CD4-positive, alpha-beta T cell (primary cell): ENCODE results near the gene PXDN. TPM values are rescaled to one million over a fixed set of nuclear protein-coding genes. Genes with fewer than 3 reads are reported as not detected.

ENCODE experiments used
- ATAC-seq: fragments of 200-7000 bp; cut with Tn5 transposase; one replicate; pipeline ENCODE4 v1.10.0; 2022; ENCODE audit warnings: mild to moderate bottlenecking; ENCODE audit not compliant: poor library complexity
- CTCF ChIA-PET: fragments of 350-600 bp; sonication (Branson Sonifier 250); formaldehyde crosslinking; loops from one replicate; lab custom pipeline; 2021; ENCODE audit warnings: antibody characterized with exemption, inconsistent platforms; lab: Charles Lee
- POLR2A ChIA-PET: fragments of 350-600 bp; sonication (Branson Sonifier 250); formaldehyde crosslinking; loops from one replicate; lab custom pipeline; 2021; ENCODE audit warnings: antibody characterized with exemption, inconsistent platforms; lab: Charles Lee
- DNase-seq, 14 experiments: peaks; one replicate each; pipeline ENCODE4 v3.0.0-alpha.2; 2013 to 2020; ENCODE audit warnings: mixed read lengths in 2 of 14
- H3K27ac ChIP-seq, 2 donors: one replicate each; pipeline versions ENCODE4 v1.5.1 to v1.7.0; 2013; ENCODE audit warnings: low read length in 2 of 2, low read depth in 1 of 2, mild to moderate bottlenecking in 1 of 2
- H3K27me3 ChIP-seq, 2 experiments: 1 replicate in 1 of 2; 2 replicates in 1 of 2; pipeline versions ENCODE4 v1.6.1 to v1.7.0; 2013; ENCODE audit warnings: low read length in 2 of 2, control low read depth in 1 of 2, mild to moderate bottlenecking in 1 of 2, moderate library complexity in 1 of 2; ENCODE audit not compliant: insufficient read depth in 2 of 2, control insufficient read depth in 1 of 2
- H3K36me3 ChIP-seq: one replicate; pipeline ENCODE4 v1.6.1; 2013; ENCODE audit warnings: low read length, control low read depth; ENCODE audit not compliant: insufficient read depth
- H3K4me1 ChIP-seq: one replicate; pipeline ENCODE4 v1.6.1; 2013; ENCODE audit warnings: low read length, control low read depth; ENCODE audit not compliant: insufficient read depth
- H3K4me3 ChIP-seq: one replicate; pipeline ENCODE4 v1.5.1; 2013; ENCODE audit warnings: mild to moderate bottlenecking, low read length, moderate library complexity
- H3K9me3 ChIP-seq, 2 experiments: 1 replicate in 1 of 2; 2 replicates in 1 of 2; pipeline versions ENCODE4 v1.6.1 to v1.7.0; 2013; ENCODE audit warnings: low read length in 2 of 2, mild to moderate bottlenecking in 2 of 2, control low read depth in 1 of 2, moderate library complexity in 1 of 2; ENCODE audit not compliant: control insufficient read depth in 1 of 2, insufficient read depth in 1 of 2
- H3K27ac Mint-ChIP-seq: one replicate; pipeline ENCODE4 v1.8.0; 2020; ENCODE audit warnings: mixed read lengths
- H3K27me3 Mint-ChIP-seq: one replicate; pipeline ENCODE4 v1.8.0; 2021; ENCODE audit warnings: mixed read lengths
- H3K36me3 Mint-ChIP-seq: one replicate; pipeline ENCODE4 v1.8.0; 2021; ENCODE audit warnings: low read depth, mixed read lengths
- H3K4me1 Mint-ChIP-seq: one replicate; pipeline ENCODE4 v1.8.0; 2021; ENCODE audit warnings: low read depth, mixed read lengths
- H3K4me3 Mint-ChIP-seq: one replicate; pipeline ENCODE4 v1.8.0; 2020; ENCODE audit warnings: mild to moderate bottlenecking, mixed read lengths
- H3K9me3 Mint-ChIP-seq: one replicate; pipeline ENCODE4 v1.8.0; 2020; ENCODE audit warnings: mixed read lengths
- CTCF ChIP-seq: fragments of 200-600 bp; IDR thresholded peaks from one replicate; pipeline ENCODE4 v1.8.0; 2022; ENCODE audit warnings: antibody characterized with exemption, mild to moderate bottlenecking
- intact Hi-C, 2 experiments: fragments of 100-400 bp; cut with DNase I in 1 of 2; cut with micrococcal nuclease in 1 of 2; formaldehyde crosslinking; loops; one replicate each; pipeline versions ENCODE4 v1.15.1 to v1.9.0; 2023 to 2025; cut with DNase I, micrococcal nuclease
- total RNA-seq, 174 experiments: library from RNA in 2 of 174; stranded (reverse) in 2 of 174; gene quantifications; one replicate each; pipeline ENCODE4 v1.2.3 and lab custom pipeline; 2021 to 2026

Gene PXDN
- total RNA-seq, 2 experiments from 2014 or later: 0.47 to 0.84 TPM

GRCh38 chr2:1688161-1688560 is 56.2 kb downstream of the PXDN start:
- Mint-ChIP-seq H3K9me3 (no peaks in the 10 kb centered on the region), H3K36me3 (no peaks in the 10 kb centered on the region), H3K4me3 (no peak overlapping the region), H3K27me3 (no peaks in the 10 kb centered on the region), H3K4me1 (no peaks in the 10 kb centered on the region), H3K27ac (no peak overlapping the region)
- intact Hi-C loops: no loop called here
- Histone ChIP-seq H3K4me3 (no peak overlapping the region), H3K27ac (no peak overlapping the region), H3K9me3 (peaks cover 0 to 4% of the 10 kb centered on the region in 2 experiments), H3K27me3 (no peaks in the 10 kb centered on the region), H3K4me1 (no peaks in the 10 kb centered on the region), H3K36me3 (no peaks in the 10 kb centered on the region)
- DNase-seq (no peak), ATAC-seq (no peak)
- ChIA-PET POLR2A (no interaction called here), CTCF (no interaction called here)
- TF ChIP-seq CTCF: no peak

GRCh38 chr2:1687254-1687653 is 57.1 kb downstream of the PXDN start:
- no peak overlapping the region for H3K27ac ChIP-seq
- H3K36me3 Mint-ChIP-seq: no peaks in the 10 kb centered on the region
- peaks cover 0 to 4% of the 10 kb centered on the region in 2 experiments for H3K9me3 ChIP-seq
- no peak overlapping the region for H3K4me3 Mint-ChIP-seq
- ATAC-seq: no peak
- H3K9me3 Mint-ChIP-seq: no peaks in the 10 kb centered on the region
- H3K27me3 ChIP-seq: no peaks in the 10 kb centered on the region
- no peak overlapping the region for H3K4me3 ChIP-seq
- intact Hi-C loops: no loop called here
- no peak for DNase-seq
- POLR2A ChIA-PET: no interaction called here
- H3K36me3 ChIP-seq: no peaks in the 10 kb centered on the region
- TF ChIP-seq CTCF: no peak
- CTCF ChIA-PET: no interaction called here
- no peaks in the 10 kb centered on the region for H3K27me3 Mint-ChIP-seq
- no peak overlapping the region for H3K27ac Mint-ChIP-seq
- H3K4me1 ChIP-seq: no peaks in the 10 kb centered on the region
- H3K4me1 Mint-ChIP-seq: no peaks in the 10 kb centered on the region

GRCh38 chr2:1686784-1687105 is 57.6 kb downstream of the PXDN start:
- CTCF ChIA-PET: no interaction called here
- no peaks in the 10 kb centered on the region for H3K9me3 Mint-ChIP-seq
- H3K4me1 ChIP-seq: no peaks in the 10 kb centered on the region
- POLR2A ChIA-PET: no interaction called here
- no peaks in the 10 kb centered on the region for H3K27me3 Mint-ChIP-seq
- H3K36me3 ChIP-seq: no peaks in the 10 kb centered on the region
- H3K4me3 ChIP-seq: no peak overlapping the region
- peaks cover 0 to 4% of the 10 kb centered on the region in 2 experiments for H3K9me3 ChIP-seq
- H3K27me3 ChIP-seq: no peaks in the 10 kb centered on the region
- H3K27ac ChIP-seq: no peak overlapping the region
- H3K27ac Mint-ChIP-seq: no peak overlapping the region
- no peaks in the 10 kb centered on the region for H3K36me3 Mint-ChIP-seq
- intact Hi-C loops: no loop called here
- DNase-seq: no peak
- ATAC-seq: no peak
- no peak overlapping the region for H3K4me3 Mint-ChIP-seq
- no peaks in the 10 kb centered on the region for H3K4me1 Mint-ChIP-seq
- no peak for TF ChIP-seq CTCF
